Neutrophil (primary cell): ENCODE measurements around the gene QSER1.
"Not testable (repeated sequence)": the region's sequence is repeated elsewhere in the genome, so short reads cannot be mapped to it uniquely, and the experiment has no call there.

Source experiments
- H3K27ac ChIP-seq: fragments of 200-600 bp; sonication (generic); 2 replicates; pipeline ENCODE4 v1.5.1; 2016; ENCODE audit warnings: mild to moderate bottlenecking, moderate library complexity
- H3K27me3 ChIP-seq: fragments of 200-600 bp; sonication (generic); 2 replicates; pipeline ENCODE4 v1.6.0; 2016; ENCODE audit warnings: mild to moderate bottlenecking
- H3K36me3 ChIP-seq: fragments of 200-600 bp; sonication (generic); 2 replicates; pipeline ENCODE4 v1.5.1; 2017
- H3K4me1 ChIP-seq, 2 experiments: fragments of 200-600 bp in 1 of 2; sonication (generic) in 1 of 2; 1 replicate in 1 of 2; 2 replicates in 1 of 2; pipeline versions ENCODE4 v1.5.1 to v1.6.1; 2013 to 2016; ENCODE audit warnings: low read depth in 1 of 2, low read length in 1 of 2, mild to moderate bottlenecking in 1 of 2, moderate library complexity in 1 of 2; ENCODE audit not compliant: control insufficient read depth in 1 of 2, insufficient read depth in 1 of 2
- H3K4me3 ChIP-seq, 2 experiments: fragments of 200-600 bp in 1 of 2; sonication (generic) in 1 of 2; 1 replicate in 1 of 2; 2 replicates in 1 of 2; pipeline ENCODE4 v1.5.1; 2013 to 2016; ENCODE audit warnings: low read depth in 1 of 2, low read length in 1 of 2, mild to moderate bottlenecking in 1 of 2, moderate library complexity in 1 of 2
- H3K9me3 ChIP-seq: fragments of 200-600 bp; sonication (generic); 2 replicates; pipeline ENCODE4 v1.5.1; 2016
- TF ChIP-seq, protein P1 (sequence below): fragments of 200-600 bp; sonication (generic); IDR thresholded peaks from 2 replicates; pipeline ENCODE4 v1.5.1; 2016; ENCODE audit warnings: antibody characterized with exemption

The QSER1 gene

GRCh38 chr11:32884770-32885384 is 7.7 kb upstream of the QSER1 start:
- TF ChIP-seq, protein P1, sequence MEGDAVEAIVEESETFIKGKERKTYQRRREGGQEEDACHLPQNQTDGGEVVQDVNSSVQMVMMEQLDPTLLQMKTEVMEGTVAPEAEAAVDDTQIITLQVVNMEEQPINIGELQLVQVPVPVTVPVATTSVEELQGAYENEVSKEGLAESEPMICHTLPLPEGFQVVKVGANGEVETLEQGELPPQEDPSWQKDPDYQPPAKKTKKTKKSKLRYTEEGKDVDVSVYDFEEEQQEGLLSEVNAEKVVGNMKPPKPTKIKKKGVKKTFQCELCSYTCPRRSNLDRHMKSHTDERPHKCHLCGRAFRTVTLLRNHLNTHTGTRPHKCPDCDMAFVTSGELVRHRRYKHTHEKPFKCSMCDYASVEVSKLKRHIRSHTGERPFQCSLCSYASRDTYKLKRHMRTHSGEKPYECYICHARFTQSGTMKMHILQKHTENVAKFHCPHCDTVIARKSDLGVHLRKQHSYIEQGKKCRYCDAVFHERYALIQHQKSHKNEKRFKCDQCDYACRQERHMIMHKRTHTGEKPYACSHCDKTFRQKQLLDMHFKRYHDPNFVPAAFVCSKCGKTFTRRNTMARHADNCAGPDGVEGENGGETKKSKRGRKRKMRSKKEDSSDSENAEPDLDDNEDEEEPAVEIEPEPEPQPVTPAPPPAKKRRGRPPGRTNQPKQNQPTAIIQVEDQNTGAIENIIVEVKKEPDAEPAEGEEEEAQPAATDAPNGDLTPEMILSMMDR = no peak
- Histone ChIP-seq H3K9me3 (no peaks in the 10 kb centered on the region), H3K27me3 (no peaks in the 10 kb centered on the region), H3K4me1 (no peaks in the 10 kb centered on the region), H3K27ac (no peak overlapping the region), H3K36me3 (no peaks in the 10 kb centered on the region), H3K4me3 (no peak overlapping the region)

DNA sequence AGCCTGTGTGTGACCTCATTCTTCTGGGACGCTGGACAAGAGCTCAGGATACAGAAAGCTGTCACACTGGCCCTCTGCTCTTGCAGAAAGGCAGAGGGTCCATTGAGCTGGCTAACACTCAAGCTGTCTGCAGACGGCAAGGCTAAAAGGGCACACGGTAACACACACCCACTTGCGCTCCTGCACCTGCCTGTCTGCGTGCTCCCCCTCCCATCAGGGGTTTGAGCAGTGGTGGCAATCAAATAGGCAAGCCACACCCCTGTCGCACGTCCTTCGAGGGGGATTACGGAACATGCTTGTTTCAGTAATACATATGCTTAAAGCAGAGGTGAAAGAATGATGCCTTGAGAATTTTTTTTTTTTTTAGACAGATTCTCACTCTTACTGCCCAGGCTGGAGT is 7.1 kb upstream of the QSER1 start:
- no peaks in the 10 kb centered on the region for H3K9me3 ChIP-seq

DNA sequence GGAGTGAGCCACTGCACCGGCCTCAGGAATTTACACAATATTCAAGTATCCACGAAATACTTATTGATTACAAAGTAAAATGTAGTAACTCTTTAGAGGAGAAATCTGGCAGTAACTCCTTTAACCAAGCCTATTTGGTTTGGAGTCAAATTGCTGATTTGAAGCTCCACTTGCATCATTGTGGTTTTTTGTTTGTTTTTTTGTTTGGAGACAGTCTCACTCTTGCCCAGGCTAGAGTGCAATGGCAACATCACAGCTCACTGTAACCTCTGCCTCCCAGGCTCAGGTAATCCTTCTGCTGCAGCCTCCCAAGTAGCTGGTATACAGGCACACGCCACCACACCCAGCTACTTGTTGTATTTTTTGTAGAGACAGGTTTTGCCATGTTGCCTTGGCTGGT is 6.4 kb upstream of the QSER1 start:
- H3K36me3 ChIP-seq = no peaks in the 10 kb centered on the region
- no peaks in the 10 kb centered on the region for H3K4me1 ChIP-seq
- TF ChIP-seq, protein P1 = no peak
- no peak overlapping the region for H3K27ac ChIP-seq
- no peaks in the 10 kb centered on the region for H3K9me3 ChIP-seq
- H3K27me3 ChIP-seq = peaks cover 6% of the 10 kb centered on the region
- no peak overlapping the region for H3K4me3 ChIP-seq

More for the DNA sequence above, 7.1 kb upstream of the QSER1 start:
- no peak overlapping the region for H3K27ac ChIP-seq
- no peak overlapping the region for H3K4me3 ChIP-seq
- TF ChIP-seq, protein P1 = no peak
- H3K4me1 ChIP-seq = no peaks in the 10 kb centered on the region
- peaks cover under 1% of the 10 kb centered on the region for H3K27me3 ChIP-seq
- no peaks in the 10 kb centered on the region for H3K36me3 ChIP-seq

DNA sequence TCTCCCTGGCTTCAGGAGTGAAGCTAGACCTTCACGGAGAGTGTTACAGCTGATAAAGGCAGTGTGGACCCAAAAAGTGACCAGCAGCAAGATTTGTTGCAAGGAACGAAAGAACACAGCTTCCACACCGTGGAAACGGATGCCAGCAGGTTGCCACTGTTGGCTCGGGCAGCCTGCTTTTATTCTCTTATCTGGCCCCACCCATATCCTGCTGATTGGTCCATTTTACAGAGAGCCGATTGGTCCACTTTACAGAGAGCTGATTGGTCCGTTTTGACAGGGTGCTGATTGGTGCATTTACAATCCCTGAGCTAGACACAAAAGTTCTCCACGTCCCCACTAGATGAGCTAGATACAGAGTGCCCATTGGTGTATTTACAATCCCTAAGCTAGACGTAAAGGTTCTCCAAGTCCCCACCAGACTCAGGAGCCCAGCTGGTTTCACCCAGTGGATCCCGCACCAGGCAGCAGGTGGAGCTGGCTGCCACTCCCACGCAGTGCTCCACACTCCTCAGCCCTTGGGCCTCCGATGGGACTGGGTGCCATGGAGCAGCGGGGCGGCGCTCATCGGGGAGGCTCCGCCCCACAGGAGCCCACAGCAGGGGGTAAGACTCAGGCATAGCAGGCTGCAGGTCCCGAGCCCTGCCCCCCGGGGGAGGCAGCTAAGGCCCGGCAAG is 4.8 kb upstream of the QSER1 start:
- H3K36me3 ChIP-seq, H3K27ac ChIP-seq, H3K4me1 ChIP-seq, H3K9me3 ChIP-seq, H3K4me3 ChIP-seq: not testable (repeated sequence)
- H3K27me3 ChIP-seq = peaks cover 16% of the 10 kb centered on the region

DNA sequence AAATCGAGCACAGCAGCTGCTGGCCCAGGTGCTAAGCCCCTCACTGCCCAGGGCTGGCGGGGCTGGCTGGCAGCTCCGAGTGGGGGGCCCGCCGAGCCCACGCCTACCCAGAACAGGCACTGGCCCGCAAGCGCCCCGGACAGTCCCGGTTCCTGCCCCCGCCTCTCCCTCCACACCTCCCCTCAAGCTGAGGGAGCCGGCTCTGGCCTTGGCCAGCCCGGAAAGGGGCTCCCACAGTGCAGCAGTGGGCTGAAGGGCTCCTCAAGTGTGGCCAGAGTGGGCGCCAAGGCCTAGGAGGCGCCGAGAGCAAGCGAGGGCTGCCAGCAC is 4.3 kb upstream of the QSER1 start:
- not testable (repeated sequence) for H3K9me3 ChIP-seq, H3K36me3 ChIP-seq, H3K27ac ChIP-seq, H3K4me1 ChIP-seq, H3K4me3 ChIP-seq
- H3K27me3 ChIP-seq = peaks cover 17% of the 10 kb centered on the region

DNA sequence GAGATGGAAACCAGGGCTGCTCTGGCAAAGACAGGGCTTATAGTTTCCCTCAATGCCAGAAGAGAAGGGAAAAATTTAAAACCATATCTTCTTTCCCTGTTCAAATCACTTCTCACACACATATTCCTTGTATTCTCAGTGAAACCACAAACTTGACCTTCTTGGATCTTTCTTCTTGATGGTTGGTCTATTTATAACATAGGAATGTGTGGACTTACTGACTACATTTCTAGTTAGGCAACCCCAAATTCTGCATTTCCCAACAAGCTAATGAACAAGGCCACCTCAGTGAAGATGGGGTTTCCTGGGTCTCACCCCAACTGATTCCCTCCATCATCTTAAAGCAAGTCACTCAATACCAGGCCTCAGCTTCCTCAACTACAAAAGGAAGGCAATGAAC is 3.8 kb upstream of the QSER1 start:
- H3K27me3 ChIP-seq = peaks cover 22% of the 10 kb centered on the region
- TF ChIP-seq, protein P1 = no peak
- no peak overlapping the region for H3K4me3 ChIP-seq
- no peaks in the 10 kb centered on the region for H3K36me3 ChIP-seq
- peaks cover 13% of the 10 kb centered on the region in 2 experiments for H3K4me1 ChIP-seq
- H3K27ac ChIP-seq = no peak overlapping the region
- H3K9me3 ChIP-seq = no peaks in the 10 kb centered on the region
